Bronchial epithelial cell (primary cell): ENCODE results near the gene UBQLN4. TPM values are rescaled to one million over a fixed set of nuclear protein-coding genes. Genes with fewer than 3 reads are reported as not detected.
A peak's percentile ranks its signal among the peaks of the same experiment; 100 is the strongest.

Experiments
- DNase-seq: peaks from one replicate; pipeline ENCODE4 v3.0.0-alpha.2; 2010; ENCODE audit warnings: low read depth
- FAIRE-seq: peaks from 2 replicates; lab custom pipeline; 2011; peaks lifted over from hg19 to GRCh38; lab: Jason Lieb, UNC
- H3K27me3 ChIP-seq: 2 replicates; pipeline ENCODE4 v1.5.1; 2011; ENCODE audit warnings: low read length; ENCODE audit not compliant: control insufficient read depth, insufficient read depth
- H3K36me3 ChIP-seq: 2 replicates; pipeline ENCODE4 v1.5.1; 2011; ENCODE audit warnings: low read length; ENCODE audit not compliant: control insufficient read depth, insufficient read depth
- H3K4me3 ChIP-seq: 2 replicates; pipeline ENCODE4 v1.5.1; 2011; ENCODE audit warnings: mild to moderate bottlenecking, low read depth, low read length, control low read depth
- CTCF ChIP-seq: IDR thresholded peaks from 2 replicates; pipeline ENCODE4 v1.5.1; 2011; ENCODE audit warnings: mild to moderate bottlenecking, moderate library complexity, low read length, control low read depth, inconsistent platforms; ENCODE audit not compliant: insufficient read depth, severe bottlenecking
- total RNA-seq: library from RNA; depleted of rRNA; stranded (reverse); fragments of >200 nt; gene quantifications from 2 replicates; pipeline ENCODE4 v1.2.1, GENCODE V29; 2014

The UBQLN4 gene
- total RNA-seq, 1 donor from 2014 or later, result 13.7 TPM

GRCh38 chr1:156098784-156099183 is 45.2 kb upstream of the UBQLN4 start:
- FAIRE-seq, result no peak
- no peak for TF ChIP-seq CTCF
- no peak for DNase-seq
- H3K4me3 ChIP-seq, result no peak overlapping the region
- H3K36me3 ChIP-seq, result no peaks in the 10 kb centered on the region
- no peaks in the 10 kb centered on the region for H3K27me3 ChIP-seq

GRCh38 chr1:156097499-156098178 is 44.0 kb upstream of the UBQLN4 start:
- FAIRE-seq, result no peak
- TF ChIP-seq CTCF, result no peak
- Histone ChIP-seq H3K27me3 (no peaks in the 10 kb centered on the region), H3K36me3 (no peaks in the 10 kb centered on the region), H3K4me3 (no peak overlapping the region)
- DNase-seq, result no peak

DNA sequence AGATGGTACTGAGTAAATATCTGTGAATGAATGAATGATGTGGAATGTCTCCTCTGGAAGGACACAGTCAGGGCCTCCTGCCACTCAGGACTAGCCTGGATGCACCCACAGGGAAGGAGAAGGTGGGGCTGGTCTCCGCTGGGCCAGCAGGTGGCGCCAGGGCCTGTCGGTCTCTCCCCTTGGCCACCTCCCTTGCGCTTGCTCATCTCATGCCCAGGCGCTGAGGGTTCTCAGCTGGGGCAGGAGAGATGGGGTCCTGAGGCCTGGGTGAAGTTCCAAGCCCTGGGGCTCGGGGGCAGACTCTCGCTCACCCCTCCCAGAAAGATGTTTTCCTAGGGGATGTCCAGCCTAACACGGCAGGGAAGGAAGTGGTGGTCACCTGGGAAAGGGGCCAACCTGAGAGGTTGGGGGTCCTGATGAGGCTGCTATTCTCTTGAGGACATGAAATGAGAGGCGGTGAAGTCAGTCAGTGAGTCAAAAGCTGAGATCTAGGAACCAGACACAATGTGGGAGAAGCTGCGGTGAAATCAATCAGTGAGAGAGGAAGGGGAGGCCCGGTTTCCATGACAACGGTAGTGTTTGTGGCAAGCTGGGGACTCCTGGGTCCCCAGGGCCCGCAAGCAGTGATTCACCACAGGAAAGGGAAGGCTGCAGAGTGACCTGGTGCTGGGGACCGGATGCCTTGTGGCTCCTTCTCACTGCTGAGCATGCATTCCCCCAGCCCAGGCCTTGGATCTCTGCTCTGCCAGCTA is 43.2 kb upstream of the UBQLN4 start:
- Histone ChIP-seq H3K27me3 (no peaks in the 10 kb centered on the region), H3K36me3 (no peaks in the 10 kb centered on the region), H3K4me3 (no peak overlapping the region)
- FAIRE-seq (no peak), DNase-seq (peak; percentile 70)
- TF ChIP-seq CTCF, result peak; percentile 99

GRCh38 chr1:156095906-156096508 is 42.4 kb upstream of the UBQLN4 start:
- Histone ChIP-seq H3K27me3 (no peaks in the 10 kb centered on the region), H3K4me3 (no peak overlapping the region), H3K36me3 (no peaks in the 10 kb centered on the region)
- DNase-seq, result peak; percentile 85
- no peak for TF ChIP-seq CTCF
- FAIRE-seq, result no peak

- no peak for TF ChIP-seq CTCF
- H3K27me3 ChIP-seq, result no peaks in the 10 kb centered on the region
- DNase-seq, result no peak
- no peak for FAIRE-seq
- no peak overlapping the region for H3K4me3 ChIP-seq
- no peaks in the 10 kb centered on the region for H3K36me3 ChIP-seq
Observed at GRCh38 chr1:156091610-156092009, 38.0 kb upstream of the UBQLN4 start.
